G401 (cell line): Measurements from ENCODE around the gene SSR4. TPM values are rescaled to one million over a fixed set of nuclear protein-coding genes. Genes with fewer than 3 reads are reported as not detected.

ENCODE experiments used
- DNase-seq: peaks from one replicate; pipeline ENCODE4 v3.0.0-alpha.2; 2015; ENCODE audit warnings: low spot score
- in situ Hi-C: cut with HindIII; loops from 2 replicates; pipeline ENCODE4 v1.10.0; 2016; ENCODE audit warnings: low sequenced_read_pairs, mixed read lengths
- total RNA-seq: library from RNA; depleted of rRNA; stranded (reverse); fragments of >200 nt; shearing (Covaris generic); gene quantifications from 2 replicates; pipeline ENCODE4 v1.2.3, GENCODE V29; 2014

Gene SSR4
- total RNA-seq, 1 experiment from 2014 or later: 142 TPM

GRCh38 chrX:153768311-153769157, 25.9 kb upstream of the SSR4 start:
- DNase-seq: no peak
- in situ Hi-C loops: no loop called here

GRCh38 chrX:153769158-153769864, 25.2 kb upstream of the SSR4 start:
- DNase-seq: no peak
- in situ Hi-C loops: no loop called here

GRCh38 chrX:153769865-153770600, 24.4 kb upstream of the SSR4 start:
- DNase-seq: no peak

GRCh38 chrX:153770601-153771414, 23.7 kb upstream of the SSR4 start:
- in situ Hi-C loops: no loop called here
- DNase-seq: no peak

More at GRCh38 chrX:153769865-153770600, 24.4 kb upstream of the SSR4 start:
- in situ Hi-C loops: no loop called here

- in situ Hi-C loops: no loop called here
- DNase-seq: no peak
Measured at GRCh38 chrX:153771415-153772315, 22.8 kb upstream of the SSR4 start.

GRCh38 chrX:153772316-153773217, 21.9 kb upstream of the SSR4 start:
- no peak for DNase-seq
- in situ Hi-C loops: no loop called here

GRCh38 chrX:153773218-153773611, 21.3 kb upstream of the SSR4 start:
- in situ Hi-C loops: no loop called here

GRCh38 chrX:153773741-153774575, 20.5 kb upstream of the SSR4 start:
- no peak for DNase-seq
- in situ Hi-C loops: no loop called here

More at GRCh38 chrX:153773218-153773611, 21.3 kb upstream of the SSR4 start:
- DNase-seq: no peak

- DNase-seq: no peak
- in situ Hi-C loops: no loop called here
Measured at GRCh38 chrX:153774576-153775292, 19.7 kb upstream of the SSR4 start.

GRCh38 chrX:153775293-153776119, 19.0 kb upstream of the SSR4 start:
- DNase-seq: no peak
- in situ Hi-C loops: no loop called here

- in situ Hi-C loops: no loop called here
- DNase-seq: no peak
Measured at GRCh38 chrX:153776120-153776599, 18.3 kb upstream of the SSR4 start.

GRCh38 chrX:153776611-153777045, 17.8 kb upstream of the SSR4 start:
- in situ Hi-C loops: no loop called here
- DNase-seq: no peak

- in situ Hi-C loops: no loop called here
- no peak for DNase-seq
Measured at GRCh38 chrX:153777261-153778090, 17.0 kb upstream of the SSR4 start.

- in situ Hi-C loops: no loop called here
- no peak for DNase-seq
Measured at GRCh38 chrX:153778181-153778580, 16.3 kb upstream of the SSR4 start.
